Activated T-cell treated with anti-CD3 and anti-CD28 coated beads for 1 hour (primary cell): ENCODE measurements around the gene VCAN.

Experiments used
- DNase-seq: peaks from one replicate; pipeline ENCODE4 v3.0.0-alpha.2; 2020; ENCODE audit warnings: low read depth

The VCAN gene

GRCh38 chr5:83498585-83498984, 27.0 kb downstream of the VCAN start:
- DNase-seq, result no peak

DNA sequence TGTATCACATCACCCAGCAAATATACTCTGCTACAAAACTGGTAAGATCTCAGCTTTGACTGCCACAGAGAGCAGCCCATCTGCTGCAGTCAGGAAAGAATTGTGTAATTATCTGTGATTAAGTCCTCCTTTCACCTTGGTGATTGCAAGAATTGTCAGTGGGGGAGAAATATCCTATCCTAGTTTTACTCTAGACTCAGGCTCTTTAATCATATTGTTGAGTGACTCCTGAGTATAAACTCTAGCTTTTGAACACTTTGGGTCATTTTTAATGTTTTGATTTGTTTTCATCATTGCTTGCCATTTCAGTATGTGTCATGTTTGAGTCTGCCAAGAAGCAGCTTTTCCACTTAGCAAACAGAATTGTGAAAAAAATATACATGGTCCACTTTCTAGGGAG, 32.1 kb downstream of the VCAN start:
- DNase-seq, result no peak

GRCh38 chr5:83507431-83507830, 35.9 kb downstream of the VCAN start:
- DNase-seq, result no peak

GRCh38 chr5:83509540-83509939, 38.0 kb downstream of the VCAN start:
- no peak for DNase-seq

DNA sequence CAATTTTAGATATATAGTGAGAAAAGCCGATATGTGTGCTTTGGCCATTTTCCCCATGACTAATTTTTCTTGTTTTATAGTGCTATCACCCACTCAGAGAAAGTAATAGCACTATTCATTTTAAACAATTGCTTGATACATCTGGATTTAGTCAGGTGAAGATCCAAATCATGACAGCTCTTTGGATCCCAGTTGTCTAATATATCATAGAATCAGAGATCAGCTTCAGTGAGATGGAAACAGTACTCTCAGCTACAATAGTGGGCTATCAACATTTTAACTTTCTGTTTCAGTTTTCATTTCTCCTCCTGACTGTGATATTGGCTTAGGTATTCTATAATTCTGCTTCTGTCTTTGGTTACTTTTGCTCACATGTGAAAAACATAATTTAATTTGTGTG, 38.7 kb downstream of the VCAN start:
- no peak for DNase-seq

GRCh38 chr5:83512061-83512745, 40.7 kb downstream of the VCAN start:
- DNase-seq, result no peak

- no peak for DNase-seq
These were observed 41.5 kb downstream of the VCAN start for GRCh38 chr5:83513081-83513480.

GRCh38 chr5:83513491-83513890, 41.9 kb downstream of the VCAN start:
- no peak for DNase-seq

DNA sequence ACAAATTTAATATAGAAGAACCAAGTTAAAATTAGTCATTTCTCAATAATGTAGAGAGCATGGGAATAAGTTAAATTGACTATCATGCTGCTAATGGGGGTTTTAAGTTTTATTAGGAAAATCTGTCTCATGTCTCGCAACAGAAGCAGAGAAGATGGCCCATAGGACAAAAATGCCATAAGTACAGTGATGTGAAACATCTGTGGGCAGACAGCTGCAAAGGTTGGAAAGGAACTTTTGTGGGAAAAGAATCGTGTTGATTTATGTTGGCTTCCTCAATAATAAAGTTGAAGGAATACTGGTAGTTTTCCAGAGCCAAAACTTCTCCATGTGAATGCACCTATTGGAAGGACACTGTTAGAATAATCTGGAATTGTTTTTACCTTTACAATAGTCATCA, 44.8 kb downstream of the VCAN start:
- no peak for DNase-seq

GRCh38 chr5:83517072-83517687, 45.6 kb downstream of the VCAN start:
- DNase-seq, result no peak

DNA sequence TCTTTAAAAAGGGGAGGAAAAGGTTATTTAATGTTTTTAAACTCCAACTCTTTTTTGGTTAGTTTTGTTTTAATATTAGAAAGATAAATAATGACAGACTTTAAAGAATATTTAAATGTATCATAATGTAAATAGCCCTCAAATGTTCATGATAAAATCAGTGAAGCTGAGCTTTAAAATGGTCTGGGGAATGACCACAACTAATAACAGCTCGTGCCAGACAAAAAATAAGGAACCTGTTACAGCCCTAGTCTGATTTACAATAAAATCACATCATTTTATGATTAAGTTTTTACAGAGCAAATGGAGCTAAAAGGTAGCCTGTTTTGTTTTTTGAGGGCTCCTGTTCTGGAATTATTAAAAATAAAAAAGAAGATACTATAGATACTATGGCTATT, 46.1 kb downstream of the VCAN start:
- DNase-seq, result no peak

DNA sequence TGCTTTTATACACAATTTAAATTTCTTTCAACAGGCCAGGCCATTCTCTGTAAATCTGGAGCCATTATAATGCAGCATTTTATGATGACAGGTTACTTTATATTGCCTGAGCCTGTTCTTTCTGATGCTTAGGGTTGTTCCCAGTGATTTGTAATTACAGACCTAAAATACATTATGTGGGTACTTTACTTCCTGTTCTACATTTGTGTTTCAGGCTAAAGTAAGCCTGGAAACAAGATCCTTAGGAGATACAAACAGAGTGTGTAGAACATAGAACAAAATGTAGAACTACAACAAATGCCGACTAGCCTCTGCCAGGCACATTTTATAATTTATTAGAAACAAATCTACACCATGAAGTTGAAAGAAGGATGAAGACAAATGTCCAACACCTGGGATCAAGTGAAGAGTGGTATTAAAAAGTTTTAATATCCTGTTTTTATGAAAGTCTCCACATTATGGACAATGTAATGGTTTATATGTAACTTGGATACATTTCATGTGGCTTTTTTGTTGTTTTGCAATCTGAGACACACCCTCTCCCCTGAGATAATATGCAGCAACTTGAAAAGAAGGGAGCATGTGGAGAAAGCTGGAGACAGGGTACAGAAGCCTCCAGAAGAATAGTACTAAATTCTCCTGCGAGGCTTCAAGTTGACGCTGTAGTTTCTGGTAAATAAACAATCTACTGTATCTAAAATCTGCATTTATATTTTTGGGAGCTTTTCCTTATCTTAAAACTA, 46.9 kb downstream of the VCAN start:
- no peak for DNase-seq

DNA sequence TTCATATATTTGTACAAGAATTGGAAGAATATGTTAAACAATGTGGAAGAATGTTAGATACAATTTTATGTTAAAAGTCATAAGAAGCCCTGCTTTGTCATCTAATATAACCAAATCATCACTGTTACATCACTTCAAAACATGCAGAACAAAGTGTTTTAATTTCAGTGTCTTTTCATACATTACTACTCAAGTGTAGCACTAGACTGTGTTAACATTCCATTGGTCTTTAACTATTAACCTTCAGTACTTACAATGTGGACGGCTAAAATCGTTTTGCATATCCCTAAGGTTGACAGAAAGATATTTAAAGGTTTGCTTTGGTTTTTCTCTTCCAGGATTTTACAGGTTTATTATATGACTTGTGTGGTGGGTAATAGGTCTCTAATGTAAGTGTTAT, 50.9 kb downstream of the VCAN start:
- no peak for DNase-seq

GRCh38 chr5:83523929-83524328, 52.4 kb downstream of the VCAN start:
- DNase-seq, result no peak

DNA sequence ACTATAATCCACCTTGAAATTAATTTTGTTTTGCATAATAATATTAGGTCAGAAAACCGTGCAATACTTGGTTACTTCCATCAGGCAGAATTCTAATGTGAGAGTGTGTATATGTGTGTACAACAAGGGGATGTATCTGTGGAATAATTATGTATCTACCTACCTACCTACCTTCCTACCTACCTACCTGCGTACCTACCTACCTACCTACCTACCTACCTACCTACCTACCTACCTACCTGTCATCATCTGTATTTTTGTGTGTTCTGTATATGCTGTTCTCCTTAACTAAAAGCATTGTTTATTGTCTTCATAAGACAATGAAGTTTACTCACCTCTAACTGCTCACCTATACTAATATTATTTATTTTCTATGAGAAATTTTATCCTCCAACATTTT, 52.8 kb downstream of the VCAN start:
- no peak for DNase-seq

DNA sequence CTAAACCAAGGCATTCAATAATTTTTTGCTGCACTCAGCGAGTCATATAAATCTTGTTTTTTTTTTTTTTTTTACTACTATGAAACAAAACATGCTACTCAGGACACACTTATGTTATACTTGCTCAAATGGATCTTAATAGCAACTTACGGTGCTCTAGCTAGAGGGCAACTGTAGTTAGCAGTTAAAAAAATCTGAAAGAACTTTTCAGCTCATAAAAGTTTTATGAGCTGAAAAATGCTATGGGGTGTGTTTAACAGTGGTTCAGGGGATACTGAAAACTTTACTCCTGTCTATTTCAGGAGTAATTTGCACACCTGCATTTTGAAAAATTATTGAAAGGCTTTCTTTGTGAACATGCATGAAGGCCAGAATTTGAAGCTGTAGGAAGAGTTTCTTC, 53.4 kb downstream of the VCAN start:
- no peak for DNase-seq

- no peak for DNase-seq
These were observed 54.7 kb downstream of the VCAN start for GRCh38 chr5:83526289-83526688.

DNA sequence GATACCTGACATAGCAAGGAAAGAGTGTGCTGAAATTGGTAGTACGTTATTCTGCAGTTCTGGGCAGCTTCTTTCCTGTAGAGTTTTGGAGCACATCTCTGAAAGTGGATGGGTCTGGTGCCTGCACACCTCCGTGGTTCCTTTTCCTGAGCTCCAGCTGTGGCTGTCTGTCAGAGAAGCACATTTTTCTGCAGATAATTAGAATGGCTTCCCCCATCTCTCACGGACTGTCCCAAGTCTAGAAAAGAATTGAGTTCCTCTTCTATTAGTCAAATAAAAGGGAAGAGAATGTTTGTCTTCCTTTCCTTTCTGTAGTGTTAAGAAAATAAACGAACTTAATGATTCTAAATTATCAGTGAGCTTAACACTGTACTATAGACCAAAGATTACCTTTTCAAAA, 55.7 kb downstream of the VCAN start:
- no peak for DNase-seq

DNA sequence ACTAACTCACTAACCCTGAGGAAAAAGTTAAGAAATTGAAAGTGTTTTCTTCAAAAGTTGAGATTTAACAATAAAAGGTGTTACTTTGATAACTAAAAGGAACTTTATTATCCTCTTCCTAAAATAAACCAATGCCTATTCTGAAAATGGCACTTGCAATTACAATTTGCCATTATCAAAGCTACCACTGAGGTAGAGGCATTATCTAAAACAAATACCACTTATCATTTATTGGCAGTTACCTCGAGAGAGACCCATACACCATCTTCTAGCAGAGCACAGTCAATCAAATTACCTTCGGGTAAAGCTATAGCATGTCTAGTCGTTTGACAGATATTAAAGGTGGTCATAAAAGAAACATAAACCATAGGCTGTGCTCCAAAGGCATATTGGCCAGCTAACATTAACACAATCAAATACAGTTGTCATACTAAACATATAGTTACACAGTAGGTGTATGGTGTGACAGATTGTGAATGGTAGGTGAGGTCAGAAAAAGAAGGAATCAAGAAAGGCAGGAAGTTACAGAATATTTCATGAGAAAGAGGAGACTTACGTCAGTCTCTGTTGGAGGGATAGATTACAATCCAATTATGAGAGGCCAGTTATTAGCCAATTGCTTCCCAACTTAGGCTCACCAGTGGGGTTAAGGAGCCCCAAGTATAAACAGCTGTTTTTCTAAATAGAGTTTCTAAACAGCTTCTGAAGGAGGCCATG, 56.3 kb downstream of the VCAN start:
- no peak for DNase-seq

- no peak for DNase-seq
These were observed 56.9 kb downstream of the VCAN start for GRCh38 chr5:83528439-83528769.

- DNase-seq, result no peak
These were observed 58.6 kb downstream of the VCAN start for GRCh38 chr5:83530193-83530592.

GRCh38 chr5:83531661-83532060, 60.1 kb downstream of the VCAN start:
- DNase-seq, result no peak
